ENCODE results near the gene SYT1.

Gene SYT1

DNA sequence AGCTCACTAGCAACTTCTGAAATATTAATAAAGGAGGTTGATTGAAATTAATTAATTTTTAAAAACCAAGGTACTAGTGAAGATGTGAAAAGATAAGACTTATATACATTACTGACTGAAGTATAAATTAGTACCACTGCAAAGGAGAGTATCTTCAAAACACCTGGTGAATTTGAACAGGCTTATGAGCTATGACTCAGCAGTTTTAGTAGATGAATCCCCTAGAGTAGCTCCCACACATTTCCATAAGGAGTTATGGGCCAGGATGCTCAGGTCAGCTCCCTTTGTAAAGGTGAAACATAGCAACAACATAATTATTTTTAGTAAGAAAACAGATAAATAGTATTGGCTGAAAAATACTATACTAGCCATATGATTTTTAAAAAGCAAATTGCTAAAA, 218.6 kb downstream of the SYT1 start:
- Histone ChIP-seq H3K9me3 (ENCODE audit: control insufficient read depth, low read length) (no peaks in the 10 kb centered on the region), H3K4me3 (ENCODE audit: extremely low read depth, insufficient read depth, low read length, poor library complexity, severe bottlenecking) (no peak overlapping the region), H3K4me1 (ENCODE audit: control insufficient read depth, insufficient read depth, low read length, poor library complexity, severe bottlenecking) (no peaks in the 10 kb centered on the region), H3K27ac (ENCODE audit: low read depth, low read length, severe bottlenecking) (no peak overlapping the region), H3K36me3 (ENCODE audit: control insufficient read depth, insufficient read depth, low read length) (no peaks in the 10 kb centered on the region)

GRCh38 chr12:79085106-79085682, 220.6 kb downstream of the SYT1 start:
- Histone ChIP-seq H3K9me3 (ENCODE audit: control insufficient read depth, low read length) (no peaks in the 10 kb centered on the region), H3K4me3 (ENCODE audit: extremely low read depth, insufficient read depth, low read length, poor library complexity, severe bottlenecking) (no peak overlapping the region), H3K36me3 (ENCODE audit: control insufficient read depth, insufficient read depth, low read length) (no peaks in the 10 kb centered on the region), H3K27ac (ENCODE audit: low read depth, low read length, severe bottlenecking) (no peak overlapping the region), H3K4me1 (ENCODE audit: control insufficient read depth, insufficient read depth, low read length, poor library complexity, severe bottlenecking) (no peaks in the 10 kb centered on the region)
- WGBS, 2 experiments (ENCODE audit: insufficient coverage in 2 of 2): 80 to 100% methylated on average over 1 of the region's 2 CpGs

DNA sequence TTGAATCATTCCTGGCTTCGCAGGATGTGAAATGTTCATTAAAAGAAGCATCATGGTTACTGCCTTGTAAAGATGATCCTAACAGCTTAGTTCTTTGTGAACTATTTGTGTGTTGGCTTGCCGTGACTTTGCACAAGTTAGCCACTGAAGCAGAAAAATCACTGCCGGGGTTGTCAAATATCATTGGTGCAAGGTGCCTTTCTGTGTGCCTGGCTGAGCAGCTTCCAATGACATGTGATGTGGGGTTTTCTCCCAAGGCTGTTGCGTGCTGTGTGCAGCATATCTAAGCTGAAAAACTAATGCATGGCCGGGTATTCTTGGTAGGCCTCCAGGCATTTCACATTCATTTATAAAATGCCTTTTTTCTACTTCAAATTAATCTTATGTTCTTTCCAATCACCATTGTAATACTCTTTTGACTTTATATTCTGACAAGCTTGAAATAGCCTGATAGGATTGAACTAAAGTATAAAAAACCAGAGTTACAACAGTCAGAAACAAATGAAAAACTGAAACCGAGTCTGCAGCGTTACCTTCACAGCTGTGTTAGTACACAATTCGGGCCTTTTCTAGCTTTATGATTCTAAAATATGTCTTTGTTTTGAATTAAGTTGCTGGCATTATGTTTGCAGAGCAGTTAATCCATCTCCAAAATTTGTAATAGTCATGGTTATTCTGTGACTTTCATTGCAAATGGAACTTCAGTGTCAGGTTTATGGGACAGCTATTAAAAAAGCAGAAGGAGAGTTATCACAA, 222.1 kb downstream of the SYT1 start:
- no peak overlapping the region for H3K27ac ChIP-seq (ENCODE audit: low read depth, low read length, severe bottlenecking)
- 94 to 98% methylated on average over 6 of the region's 8 CpGs for WGBS, 2 experiments (ENCODE audit: insufficient coverage in 2 of 2)

GRCh38 chr12:79098530-79098929, 234.0 kb downstream of the SYT1 start:
- WGBS, 2 experiments (ENCODE audit: insufficient coverage in 2 of 2): 86 to 88% methylated on average over 1 to 2 of the region's 3 CpGs
- H3K27ac ChIP-seq (ENCODE audit: low read depth, low read length, severe bottlenecking): no peak overlapping the region

More for the DNA sequence above, 222.1 kb downstream of the SYT1 start:
- Histone ChIP-seq H3K4me3 (ENCODE audit: extremely low read depth, insufficient read depth, low read length, poor library complexity, severe bottlenecking) (no peak overlapping the region), H3K4me1 (ENCODE audit: control insufficient read depth, insufficient read depth, low read length, poor library complexity, severe bottlenecking) (no peaks in the 10 kb centered on the region), H3K36me3 (ENCODE audit: control insufficient read depth, insufficient read depth, low read length) (no peaks in the 10 kb centered on the region), H3K9me3 (ENCODE audit: control insufficient read depth, low read length) (no peaks in the 10 kb centered on the region)

GRCh38 chr12:79108962-79109361, 244.4 kb downstream of the SYT1 start:
- 100% methylated on average over 1 of the region's 2 CpGs; no CpG with 5 or more reads in 1 of the 2 experiments for WGBS, 2 experiments (ENCODE audit: insufficient coverage in 2 of 2)

More at GRCh38 chr12:79098530-79098929, 234.0 kb downstream of the SYT1 start:
- no peak overlapping the region for H3K4me3 ChIP-seq (ENCODE audit: extremely low read depth, insufficient read depth, low read length, poor library complexity, severe bottlenecking)
- no peaks in the 10 kb centered on the region for H3K9me3 ChIP-seq (ENCODE audit: control insufficient read depth, low read length)
- H3K36me3 ChIP-seq (ENCODE audit: control insufficient read depth, insufficient read depth, low read length): no peaks in the 10 kb centered on the region
- no peaks in the 10 kb centered on the region for H3K4me1 ChIP-seq (ENCODE audit: control insufficient read depth, insufficient read depth, low read length, poor library complexity, severe bottlenecking)

GRCh38 chr12:79114896-79115295, 250.3 kb downstream of the SYT1 start:
- no peak overlapping the region for H3K27ac ChIP-seq (ENCODE audit: low read depth, low read length, severe bottlenecking)
- no peaks in the 10 kb centered on the region for H3K36me3 ChIP-seq (ENCODE audit: control insufficient read depth, insufficient read depth, low read length)
- no peak overlapping the region for H3K4me3 ChIP-seq (ENCODE audit: extremely low read depth, insufficient read depth, low read length, poor library complexity, severe bottlenecking)
- no peaks in the 10 kb centered on the region for H3K4me1 ChIP-seq (ENCODE audit: control insufficient read depth, insufficient read depth, low read length, poor library complexity, severe bottlenecking)
- no peaks in the 10 kb centered on the region for H3K9me3 ChIP-seq (ENCODE audit: control insufficient read depth, low read length)

More at GRCh38 chr12:79108962-79109361, 244.4 kb downstream of the SYT1 start:
- Histone ChIP-seq H3K4me1 (ENCODE audit: control insufficient read depth, insufficient read depth, low read length, poor library complexity, severe bottlenecking) (no peaks in the 10 kb centered on the region), H3K27ac (ENCODE audit: low read depth, low read length, severe bottlenecking) (no peak overlapping the region), H3K4me3 (ENCODE audit: extremely low read depth, insufficient read depth, low read length, poor library complexity, severe bottlenecking) (no peak overlapping the region), H3K36me3 (ENCODE audit: control insufficient read depth, insufficient read depth, low read length) (no peaks in the 10 kb centered on the region), H3K9me3 (ENCODE audit: control insufficient read depth, low read length) (no peaks in the 10 kb centered on the region)

- no peak overlapping the region for H3K27ac ChIP-seq (ENCODE audit: low read depth, low read length, severe bottlenecking)
- H3K36me3 ChIP-seq (ENCODE audit: control insufficient read depth, insufficient read depth, low read length): no peaks in the 10 kb centered on the region
- no peaks in the 10 kb centered on the region for H3K4me1 ChIP-seq (ENCODE audit: control insufficient read depth, insufficient read depth, low read length, poor library complexity, severe bottlenecking)
- no peaks in the 10 kb centered on the region for H3K9me3 ChIP-seq (ENCODE audit: control insufficient read depth, low read length)
- no peak overlapping the region for H3K4me3 ChIP-seq (ENCODE audit: extremely low read depth, insufficient read depth, low read length, poor library complexity, severe bottlenecking)
These were observed 251.2 kb downstream of the SYT1 start for GRCh38 chr12:79115743-79116142.

GRCh38 chr12:79119796-79120195, 255.2 kb downstream of the SYT1 start:
- Histone ChIP-seq H3K9me3 (ENCODE audit: control insufficient read depth, low read length) (no peaks in the 10 kb centered on the region), H3K4me3 (ENCODE audit: extremely low read depth, insufficient read depth, low read length, poor library complexity, severe bottlenecking) (no peak overlapping the region), H3K36me3 (ENCODE audit: control insufficient read depth, insufficient read depth, low read length) (no peaks in the 10 kb centered on the region), H3K4me1 (ENCODE audit: control insufficient read depth, insufficient read depth, low read length, poor library complexity, severe bottlenecking) (no peaks in the 10 kb centered on the region), H3K27ac (ENCODE audit: low read depth, low read length, severe bottlenecking) (no peak overlapping the region)
- no CpG with 5 or more reads among the region's 4 CpGs for WGBS, 2 experiments (ENCODE audit: insufficient coverage in 2 of 2)

DNA sequence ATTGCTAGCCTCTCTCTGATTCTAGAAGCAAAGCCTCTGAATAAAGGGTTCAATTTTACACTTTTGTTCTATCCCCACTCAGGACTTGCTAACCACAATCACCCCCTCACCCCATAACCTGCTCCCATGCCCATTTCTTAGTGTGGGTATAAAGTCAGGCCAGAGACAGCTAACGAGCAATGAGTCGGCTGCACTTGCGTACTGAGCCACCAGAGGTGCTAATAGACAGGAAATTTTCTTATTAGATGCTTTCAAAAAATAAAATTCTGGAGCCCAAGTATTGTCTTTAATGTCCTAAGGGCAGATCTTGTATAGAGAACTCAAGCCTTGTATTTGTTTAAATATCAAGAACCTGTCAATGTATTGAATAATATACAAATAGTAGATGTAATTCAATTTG, 256.9 kb downstream of the SYT1 start:
- Histone ChIP-seq H3K9me3 (ENCODE audit: control insufficient read depth, low read length) (no peaks in the 10 kb centered on the region), H3K4me3 (ENCODE audit: extremely low read depth, insufficient read depth, low read length, poor library complexity, severe bottlenecking) (no peak overlapping the region), H3K27ac (ENCODE audit: low read depth, low read length, severe bottlenecking) (no peak overlapping the region), H3K4me1 (ENCODE audit: control insufficient read depth, insufficient read depth, low read length, poor library complexity, severe bottlenecking) (no peaks in the 10 kb centered on the region), H3K36me3 (ENCODE audit: control insufficient read depth, insufficient read depth, low read length) (no peaks in the 10 kb centered on the region)
- WGBS, 2 experiments (ENCODE audit: insufficient coverage in 2 of 2): 89% methylated on average over 3 of the region's 3 CpGs; no CpG with 5 or more reads in 1 of the 2 experiments

DNA sequence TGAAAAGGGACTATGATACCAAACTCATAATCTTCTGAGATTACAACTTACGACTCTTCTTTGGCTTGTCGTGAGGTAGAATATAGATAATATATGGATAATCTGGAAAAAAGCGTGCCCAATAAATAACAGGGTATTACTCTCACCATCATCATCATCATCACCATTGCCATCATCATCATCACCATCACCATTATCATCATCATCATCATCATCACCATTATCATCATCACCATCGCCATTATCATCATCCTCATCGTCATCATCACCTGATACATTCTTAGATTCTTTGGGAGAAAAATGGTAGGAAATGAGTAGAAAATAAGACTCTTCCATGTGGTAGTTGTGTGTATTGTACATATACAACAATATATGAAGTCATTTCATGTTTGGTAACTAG, 259.8 kb downstream of the SYT1 start:
- no CpG with 5 or more reads among the region's 5 CpGs for WGBS, 2 experiments (ENCODE audit: insufficient coverage in 2 of 2)
- Histone ChIP-seq H3K4me3 (ENCODE audit: extremely low read depth, insufficient read depth, low read length, poor library complexity, severe bottlenecking) (no peak overlapping the region), H3K36me3 (ENCODE audit: control insufficient read depth, insufficient read depth, low read length) (no peaks in the 10 kb centered on the region), H3K9me3 (ENCODE audit: control insufficient read depth, low read length) (no peaks in the 10 kb centered on the region), H3K4me1 (ENCODE audit: control insufficient read depth, insufficient read depth, low read length, poor library complexity, severe bottlenecking) (no peaks in the 10 kb centered on the region), H3K27ac (ENCODE audit: low read depth, low read length, severe bottlenecking) (no peak overlapping the region)

DNA sequence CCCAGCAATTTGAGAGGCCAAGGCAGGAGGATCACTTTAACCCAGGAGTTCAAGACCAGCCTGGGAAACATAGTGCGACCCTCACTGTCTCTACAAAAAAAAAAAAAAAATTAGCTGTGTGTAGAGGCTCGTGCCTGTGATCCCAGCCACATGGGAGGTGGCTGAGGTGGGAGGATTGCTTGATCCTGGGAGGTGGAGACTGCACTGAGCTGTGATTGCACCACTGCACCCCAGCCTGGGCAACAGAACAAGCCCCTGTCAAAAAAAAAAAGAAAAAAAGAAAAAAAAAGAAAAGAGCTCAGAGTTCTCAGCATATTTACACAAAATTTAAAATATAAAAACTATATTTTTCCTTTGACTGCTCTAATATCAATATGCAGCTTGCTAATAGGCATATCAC, 260.8 kb downstream of the SYT1 start:
- Histone ChIP-seq H3K9me3 (ENCODE audit: control insufficient read depth, low read length) (no peaks in the 10 kb centered on the region), H3K27ac (ENCODE audit: low read depth, low read length, severe bottlenecking) (no peak overlapping the region), H3K36me3 (ENCODE audit: control insufficient read depth, insufficient read depth, low read length) (no peaks in the 10 kb centered on the region), H3K4me1 (ENCODE audit: control insufficient read depth, insufficient read depth, low read length, poor library complexity, severe bottlenecking) (no peaks in the 10 kb centered on the region), H3K4me3 (ENCODE audit: extremely low read depth, insufficient read depth, low read length, poor library complexity, severe bottlenecking) (no peak overlapping the region)
- no CpG with 5 or more reads among the region's 2 CpGs for WGBS, 2 experiments (ENCODE audit: insufficient coverage in 2 of 2)
